HG02571 (cell line): ENCODE data around the gene AGMAT.

ENCODE experiments used
- ATAC-seq: cut with Tn5 transposase; IDR thresholded peaks from one replicate; pipeline ENCODE4 v1.9.1; 2021; ENCODE audit warnings: mild to moderate bottlenecking, moderate library complexity; ENCODE audit not compliant: unreplicated experiment

AGMAT gene

DNA sequence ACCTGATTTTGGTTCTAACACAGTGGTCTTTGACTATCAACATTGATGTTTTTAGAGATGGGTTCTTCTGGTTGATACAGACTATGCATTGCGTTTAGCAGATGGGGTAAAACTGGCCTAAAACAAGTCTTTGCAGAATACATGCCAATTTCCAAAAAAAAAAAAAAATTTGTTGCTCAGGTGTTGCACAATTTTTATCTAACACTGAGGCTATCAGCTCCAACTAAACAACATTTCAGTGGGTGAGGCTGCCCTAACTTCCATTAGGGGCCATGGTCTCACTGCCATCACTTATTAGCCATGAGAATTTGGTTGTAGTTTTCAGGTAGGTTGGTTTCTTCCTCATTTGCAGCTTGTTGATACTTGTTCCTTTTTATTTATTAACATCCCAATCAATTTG is 14.0 kb downstream of the AGMAT start:
- no peak for ATAC-seq

DNA sequence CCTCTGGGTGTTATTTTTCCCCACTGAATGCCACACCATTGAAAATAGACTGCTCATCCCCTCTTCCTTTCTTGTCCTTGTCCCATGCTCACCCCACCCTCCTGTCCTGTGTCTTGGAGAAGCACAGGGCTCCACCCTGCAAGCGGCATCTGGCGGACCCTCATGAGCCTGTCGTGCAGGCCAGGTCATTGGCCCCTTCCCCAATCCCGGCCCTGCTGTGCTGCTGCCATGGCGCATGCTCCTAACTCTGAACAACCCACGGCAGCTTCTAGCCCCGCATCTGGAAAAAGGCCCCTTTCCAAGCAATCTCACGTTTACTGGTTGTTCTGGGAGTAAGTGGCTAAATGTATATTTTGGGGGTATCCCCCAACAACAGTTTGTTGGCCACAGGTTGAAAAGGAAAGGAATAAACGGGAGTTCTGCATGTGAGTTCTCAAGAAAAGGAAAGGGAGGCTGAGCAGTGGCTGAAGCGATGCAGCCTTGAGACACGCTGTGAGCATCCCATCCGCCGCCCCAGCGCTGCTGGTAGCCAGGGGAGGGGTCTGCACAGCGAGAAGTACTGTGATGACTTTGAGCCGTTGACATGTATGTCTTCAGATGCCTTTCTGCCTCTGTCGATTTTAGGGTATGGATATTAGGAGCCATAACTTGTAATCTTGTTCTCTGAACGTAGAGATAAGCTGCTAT is 16.3 kb downstream of the AGMAT start:
- ATAC-seq = no peak

DNA sequence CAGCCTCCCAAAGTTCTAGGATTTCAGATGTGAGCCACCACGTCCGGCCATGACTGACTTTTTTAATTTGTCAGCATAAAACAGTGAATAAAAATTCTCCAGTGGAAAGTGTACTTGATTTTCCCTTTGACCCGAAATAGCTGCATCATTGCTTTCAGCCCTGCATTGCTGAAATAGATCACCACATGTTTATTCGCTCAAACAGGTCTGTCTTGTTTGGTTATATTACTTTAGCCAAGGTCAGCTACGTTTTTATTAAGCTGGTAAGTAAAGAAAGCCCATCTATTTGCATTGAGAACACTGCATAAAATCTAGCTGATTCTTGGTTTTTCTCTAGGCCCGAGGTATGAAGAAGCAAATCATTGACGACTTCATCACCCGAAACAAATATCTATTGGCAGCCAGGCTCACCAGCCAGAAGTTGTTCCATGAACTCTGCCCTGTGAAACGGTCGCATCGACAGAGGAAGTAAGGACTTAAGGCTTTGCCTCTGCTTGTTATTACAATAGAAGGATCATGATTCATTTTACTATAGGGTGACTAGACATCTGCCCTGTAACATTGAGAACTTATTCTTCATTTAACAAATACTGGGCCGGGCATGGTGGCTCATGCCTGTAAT is 25.6 kb downstream of the AGMAT start:
- ATAC-seq = no peak

DNA sequence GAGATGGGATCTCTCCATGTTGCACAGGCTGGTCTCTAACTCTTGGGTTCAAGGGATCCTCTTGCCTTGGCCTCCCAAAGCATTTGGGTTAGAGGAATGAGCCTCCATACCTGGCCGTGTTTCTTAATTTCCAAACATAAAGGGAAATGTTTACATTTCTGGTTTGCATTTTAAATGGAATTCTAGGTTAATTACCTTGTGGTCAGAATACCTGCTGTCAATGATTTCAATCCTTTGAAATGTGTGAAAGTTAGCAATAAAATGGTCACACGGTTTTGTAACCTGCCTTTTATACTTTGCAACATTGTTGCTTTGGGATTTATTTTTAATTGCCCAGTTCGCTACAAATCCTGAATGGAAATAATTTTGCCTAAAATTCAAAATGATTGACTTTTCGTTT is 26.3 kb downstream of the AGMAT start:
- ATAC-seq = no peak

DNA sequence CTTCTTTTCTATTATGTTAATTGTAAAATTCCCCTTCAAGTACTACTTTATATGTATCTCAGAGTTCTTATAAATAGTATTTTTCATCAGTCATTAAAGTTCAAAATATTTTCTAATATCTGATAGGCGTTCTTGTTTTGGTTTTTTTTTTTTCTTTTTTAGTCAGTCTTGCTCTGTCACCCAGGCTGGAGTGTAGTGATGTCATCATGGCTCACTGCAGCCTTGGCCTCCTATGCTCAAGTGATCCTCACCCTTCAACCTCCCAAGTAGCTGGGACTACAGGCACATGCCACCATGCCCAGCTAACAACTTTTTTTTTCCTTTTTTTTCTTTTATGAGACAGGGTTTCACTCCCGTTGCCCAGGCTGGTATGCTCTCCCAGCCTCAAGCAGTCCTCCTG is 27.3 kb downstream of the AGMAT start:
- no peak for ATAC-seq

DNA sequence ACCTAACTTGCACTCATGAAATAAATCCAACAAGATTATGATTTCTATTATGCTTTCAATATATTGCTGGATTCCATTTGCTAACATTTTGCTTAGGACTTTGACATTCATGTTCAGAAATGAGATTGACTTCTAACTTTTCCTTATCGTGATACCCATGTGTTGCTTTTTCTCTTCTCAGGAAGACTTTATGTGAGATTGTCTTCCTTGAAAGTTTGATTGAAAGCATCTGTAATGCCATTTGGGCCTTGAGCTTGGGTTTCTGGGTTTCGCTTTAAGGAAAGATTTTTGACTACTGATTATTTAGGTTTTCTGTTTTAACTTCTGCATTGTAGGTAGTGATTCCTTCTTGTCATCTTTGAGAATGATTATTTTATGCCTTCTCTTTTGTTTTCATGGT is 27.8 kb downstream of the AGMAT start:
- no peak for ATAC-seq

DNA sequence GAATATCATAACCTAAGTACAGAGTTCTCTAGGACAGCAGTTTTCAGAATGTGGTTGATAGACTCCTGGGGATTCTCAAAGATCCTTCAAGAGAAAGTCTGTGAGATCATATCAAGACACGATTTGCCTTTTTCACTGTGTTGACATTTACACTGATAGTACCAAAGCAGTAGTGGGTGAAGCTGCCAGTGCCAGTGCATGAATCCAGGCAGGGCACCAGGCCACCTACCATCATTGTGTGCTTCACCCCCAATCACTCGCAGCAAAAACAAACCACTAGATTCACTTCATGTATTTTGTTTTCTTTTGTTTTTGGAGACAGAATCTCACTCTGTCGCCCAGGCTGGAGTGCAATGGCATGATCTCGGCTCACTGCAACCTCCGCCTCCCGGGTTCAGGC is 34.3 kb downstream of the AGMAT start:
- no peak for ATAC-seq

DNA sequence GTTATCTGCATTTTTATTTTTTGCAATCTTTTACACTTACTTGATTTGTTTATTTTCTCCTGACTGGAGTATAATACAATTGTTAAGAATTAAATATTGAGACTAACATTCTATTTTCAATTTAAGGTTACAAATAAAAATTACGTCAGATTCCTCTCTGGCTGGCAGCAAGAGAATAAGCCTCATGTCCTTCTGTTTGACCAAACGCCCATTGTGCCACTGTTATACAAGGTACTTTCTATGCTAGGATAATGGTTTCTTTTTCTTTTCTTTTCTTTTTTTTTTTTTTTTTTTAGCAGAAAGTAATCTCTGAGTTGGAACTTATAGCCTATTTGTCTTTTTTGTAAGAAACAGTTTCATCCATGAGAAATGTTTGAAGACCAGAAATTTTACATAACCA is 38.2 kb downstream of the AGMAT start:
- ATAC-seq = no peak

DNA sequence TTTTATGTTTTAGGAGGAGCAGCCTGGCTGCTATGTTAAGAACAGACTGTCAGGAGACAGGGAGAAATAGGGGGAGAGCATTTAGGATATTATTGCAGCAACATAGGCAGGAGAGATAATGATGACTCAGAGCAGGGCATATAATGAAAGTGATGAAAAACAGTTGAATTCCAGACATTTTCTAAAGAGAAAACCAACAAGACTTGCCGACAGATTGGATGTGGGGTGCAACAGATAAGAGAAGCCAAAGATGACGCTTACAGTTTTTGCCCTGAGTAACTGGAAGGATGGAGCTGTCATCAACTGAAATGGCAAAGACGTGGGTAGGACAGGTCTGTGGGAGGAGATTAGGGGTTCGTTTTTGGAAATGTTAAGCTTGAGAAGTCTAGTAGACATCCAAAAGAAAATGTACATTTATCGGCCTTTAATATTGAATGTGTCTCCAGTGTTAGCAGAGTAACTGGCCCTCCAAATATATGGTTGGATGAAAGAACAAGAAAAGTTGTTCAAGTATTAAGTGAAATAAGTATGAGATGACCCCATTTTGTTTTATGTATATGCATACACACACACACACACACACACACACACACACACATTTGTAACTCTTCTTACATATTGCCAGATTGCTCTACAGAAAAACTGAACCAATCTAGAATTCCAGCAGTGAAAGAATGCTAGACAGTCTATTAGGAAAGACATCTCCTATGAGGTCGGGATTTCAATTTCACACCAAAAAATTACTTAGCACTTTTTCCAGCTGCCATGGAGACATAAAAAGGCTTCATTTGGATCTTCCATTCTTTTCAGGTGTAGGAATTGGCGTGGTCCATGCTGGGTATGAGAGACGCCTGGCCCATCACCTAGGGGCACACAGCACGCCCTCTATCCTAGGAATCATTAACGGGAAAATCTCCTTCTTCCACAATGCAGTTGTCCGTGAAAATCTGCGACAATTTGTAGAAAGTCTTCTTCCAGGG is 41.0 kb downstream of the AGMAT start:
- no peak for ATAC-seq

DNA sequence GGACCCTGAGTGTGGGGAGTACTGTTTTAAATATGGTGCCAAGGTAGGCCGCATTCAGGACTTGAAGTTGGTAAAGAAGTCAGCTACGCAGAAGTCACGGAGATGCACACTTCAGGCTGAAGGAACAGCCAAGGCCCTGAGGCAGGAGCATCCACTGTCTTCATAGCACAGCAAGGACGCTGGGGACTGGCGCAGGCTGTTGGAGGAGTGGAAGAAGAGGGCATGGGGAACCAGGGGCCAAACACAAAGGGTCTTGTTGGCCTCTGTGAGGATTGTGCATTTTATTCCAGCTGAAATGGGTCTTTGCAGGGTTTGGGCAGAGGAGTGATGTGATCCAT is 41.6 kb downstream of the AGMAT start:
- ATAC-seq = no peak

DNA sequence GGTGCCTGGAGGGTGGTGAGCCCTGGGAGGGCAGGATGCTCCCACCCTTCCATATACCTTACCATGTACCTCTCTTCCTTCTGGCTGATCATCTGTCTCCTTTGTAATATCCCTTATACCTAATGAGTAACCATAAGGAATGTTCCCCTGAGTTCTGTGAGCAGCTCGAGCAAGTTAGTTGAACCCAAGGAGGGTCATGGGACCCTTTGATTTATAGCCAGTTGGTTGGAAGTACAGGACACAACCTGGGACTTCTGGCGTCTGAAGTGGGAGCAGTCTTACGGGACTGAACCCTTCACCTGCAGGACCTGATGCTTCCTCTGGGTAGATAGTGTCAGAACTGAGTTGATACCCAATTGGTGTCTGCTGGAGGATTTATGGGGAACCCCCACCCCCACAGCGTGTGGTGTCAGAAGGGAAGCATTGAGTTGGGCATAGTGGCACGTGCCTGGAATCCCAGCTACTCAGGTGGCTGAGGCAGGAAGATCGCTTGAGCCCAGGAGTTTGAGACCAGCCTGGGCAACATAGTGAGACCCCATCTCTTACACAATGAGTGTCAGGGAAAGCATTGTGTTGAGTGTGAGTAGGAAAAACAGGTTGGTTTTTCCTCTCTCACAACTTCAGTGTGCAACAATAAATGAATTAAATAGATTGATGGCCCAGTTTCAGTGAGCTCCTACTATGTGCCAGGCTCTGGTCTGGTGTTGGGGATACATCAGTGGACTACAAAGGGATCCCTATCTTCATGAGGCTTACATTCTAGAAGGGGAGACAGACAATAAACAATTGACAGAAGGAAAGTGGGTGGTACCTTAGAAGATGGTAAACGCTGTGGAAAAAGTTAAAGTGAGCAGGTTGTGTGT is 42.2 kb downstream of the AGMAT start:
- ATAC-seq = no peak

DNA sequence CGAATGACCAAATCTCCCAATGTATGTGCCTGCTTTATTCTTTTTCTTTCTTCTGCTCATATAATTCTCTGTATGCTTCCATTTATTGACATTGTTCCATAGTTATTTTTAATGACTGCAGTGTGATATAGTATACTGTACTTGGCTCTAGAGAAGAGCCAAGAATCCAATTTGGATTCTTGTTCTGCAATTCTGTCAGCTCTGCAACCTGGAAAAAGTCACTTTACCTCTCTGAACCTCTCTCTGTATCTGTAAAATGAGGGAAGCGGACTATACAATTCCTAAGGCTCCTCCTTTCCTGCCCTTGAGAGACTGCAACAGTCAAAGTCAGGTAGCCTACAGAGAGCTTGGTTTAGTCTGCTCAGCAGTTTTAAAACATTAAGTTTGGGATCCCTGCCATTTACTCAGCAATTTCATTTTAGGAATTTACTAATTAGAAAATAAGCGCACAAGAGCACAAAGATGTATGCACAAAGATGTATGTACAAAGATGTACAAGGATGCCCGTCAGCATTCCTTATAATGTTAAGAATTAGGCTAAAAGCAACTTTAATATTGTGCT is 43.5 kb downstream of the AGMAT start:
- ATAC-seq = no peak

DNA sequence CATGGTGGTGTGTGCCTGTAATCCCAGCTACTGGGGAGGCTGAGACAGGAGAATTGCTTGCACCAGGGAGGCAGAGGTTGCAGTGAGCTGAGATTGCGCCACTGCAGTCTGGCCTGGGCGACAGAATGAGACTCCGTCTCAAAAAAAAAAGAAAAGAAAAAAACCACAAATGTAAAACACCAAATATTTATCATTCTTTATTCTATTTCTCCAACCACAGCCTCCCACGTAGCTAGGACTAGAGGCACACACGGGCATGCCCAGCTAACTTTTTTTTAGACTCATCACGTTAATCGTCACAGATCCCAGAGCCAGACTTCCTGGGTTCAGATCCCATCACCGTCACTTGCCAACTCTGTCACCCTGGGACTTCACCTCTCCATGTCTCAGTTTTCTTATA is 44.7 kb downstream of the AGMAT start:
- ATAC-seq = no peak

DNA sequence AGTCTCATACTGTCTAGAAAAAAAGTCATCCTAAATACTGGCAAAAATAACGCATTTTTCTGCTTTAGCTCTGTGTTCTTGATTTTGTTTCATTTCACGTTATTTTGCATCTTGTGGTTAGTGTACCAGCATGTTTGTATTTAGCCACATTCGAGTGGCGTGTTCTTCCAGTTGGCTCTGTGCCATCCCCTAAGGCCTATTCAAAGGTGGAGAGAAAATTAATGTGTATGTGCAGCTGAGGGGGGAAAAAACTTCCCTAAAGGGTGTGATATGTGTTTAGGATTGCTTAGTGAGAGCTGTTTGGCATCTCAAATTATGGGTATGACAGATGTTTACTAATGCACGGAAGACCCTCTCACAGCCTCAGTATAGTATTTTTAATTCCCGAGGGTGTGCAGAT is 46.1 kb downstream of the AGMAT start:
- no peak for ATAC-seq

DNA sequence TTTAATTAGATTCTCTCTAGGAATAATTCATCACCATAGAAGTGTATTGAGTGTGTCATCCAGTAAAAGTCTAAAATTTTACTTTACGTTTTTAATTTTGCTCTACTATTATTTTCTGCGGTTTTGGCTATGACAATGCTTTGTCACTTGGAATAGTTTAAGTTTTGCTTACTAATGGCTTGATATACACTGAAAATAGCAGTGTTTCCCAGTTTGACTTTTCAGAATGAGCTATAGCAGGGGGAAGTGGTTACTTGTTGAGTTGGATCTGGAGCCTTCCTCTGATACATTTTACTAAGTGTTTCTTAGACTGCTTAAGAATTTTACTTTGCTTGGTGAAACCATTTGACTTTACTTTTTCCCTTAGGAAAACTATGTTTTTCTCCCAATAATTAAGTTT is 53.2 kb downstream of the AGMAT start:
- no peak for ATAC-seq

DNA sequence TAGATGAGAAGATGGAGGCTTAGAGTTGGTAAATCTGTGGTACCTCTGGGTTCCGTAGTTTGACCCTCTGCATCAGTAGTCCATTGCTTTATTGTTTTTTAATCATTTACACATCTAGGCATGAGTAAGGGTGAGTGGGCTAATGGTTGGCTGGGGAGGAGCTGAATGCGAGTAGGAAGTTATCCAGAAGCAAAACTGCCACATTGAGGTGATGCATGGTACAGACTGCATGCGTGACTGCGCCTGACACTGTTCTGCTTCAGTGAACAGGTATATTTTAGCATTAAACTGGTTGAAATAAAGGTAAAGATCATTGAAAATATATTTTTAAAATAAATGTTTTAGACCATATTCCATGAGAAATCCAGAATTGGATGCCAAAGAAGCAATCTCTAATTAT is 53.8 kb downstream of the AGMAT start:
- ATAC-seq = no peak

DNA sequence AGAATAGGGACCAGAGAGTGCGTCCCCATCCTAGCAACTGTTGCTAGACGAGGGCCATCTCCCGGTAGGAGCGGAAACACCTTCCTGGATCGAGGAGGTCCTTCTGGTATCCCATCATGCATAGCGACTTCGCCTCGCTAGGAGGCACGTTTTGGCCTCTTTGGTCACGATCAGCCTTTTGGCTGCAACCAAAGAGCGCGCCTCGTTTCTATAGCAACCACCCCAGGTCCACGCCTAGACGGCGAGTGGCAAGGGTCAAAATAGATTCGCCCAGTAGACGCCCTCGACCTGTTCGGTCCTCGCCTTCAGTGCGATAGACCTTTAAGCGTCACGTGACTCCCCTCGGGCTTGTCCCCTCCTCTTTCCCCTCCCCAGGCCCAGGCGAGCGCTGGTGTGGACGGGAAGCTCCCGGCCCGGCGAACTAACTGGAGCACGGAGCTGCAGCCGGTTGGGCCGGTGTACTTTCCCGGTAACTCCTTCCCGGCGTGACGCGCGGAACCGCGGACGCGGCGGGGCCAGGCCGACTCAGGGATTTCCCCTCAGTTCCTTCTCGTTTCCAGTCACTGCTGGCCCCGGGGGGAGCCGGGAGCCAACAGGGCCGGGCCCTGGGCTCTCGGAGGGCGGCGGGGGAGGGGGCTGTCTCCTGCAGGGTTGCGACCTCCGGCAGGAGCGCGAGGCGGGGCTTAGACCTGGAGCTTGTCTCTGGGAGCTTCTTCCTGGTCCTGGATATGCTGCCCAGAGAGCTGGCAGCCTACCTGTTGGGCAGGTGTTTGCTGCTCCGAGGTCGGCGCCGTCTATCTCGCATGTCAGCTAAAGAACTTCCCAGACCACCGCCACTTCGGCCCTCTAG is 58.1 kb downstream of the AGMAT start, which contains the start of gene DNAJC16:
DNAJC16 (plus strand) TSS at position 359 of the 850 bp plus-strand sequence. CDS start 2,258 bp downstream, outside the sequence.
- peak; percentile 51 for ATAC-seq

DNA sequence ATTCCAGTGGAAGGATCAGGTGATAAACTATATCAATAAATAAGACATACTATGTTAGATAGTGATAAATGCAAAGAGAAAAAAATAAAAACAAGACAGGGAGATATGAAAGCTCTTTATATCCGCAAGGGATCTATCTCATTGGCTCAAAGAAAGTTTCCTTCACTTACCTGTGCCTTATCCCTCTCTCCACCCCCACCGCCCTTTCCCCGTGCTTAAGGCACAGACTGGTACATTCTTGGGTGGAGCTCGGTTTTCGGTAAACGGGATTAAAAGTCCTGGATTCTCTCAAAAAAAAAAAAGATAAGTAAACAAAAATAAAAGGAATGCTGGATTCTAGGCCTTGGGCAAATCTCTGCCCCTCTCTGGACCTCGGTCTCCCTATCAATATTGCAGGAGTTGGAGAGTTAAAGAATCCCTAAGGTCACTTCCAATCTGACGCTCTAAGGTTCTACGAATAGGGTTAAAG is 58.8 kb downstream of the AGMAT start:
- no peak for ATAC-seq
